Suprapubic skin (tissue), 4 donors: ENCODE measurements around the gene POFUT1. TPM values are rescaled to one million over a fixed set of nuclear protein-coding genes. Genes with fewer than 3 reads are reported as not detected.

Source experiments
- DNase-seq, 2 donors: peaks; one replicate each; pipeline ENCODE4 v3.0.0-alpha.2; 2019; ENCODE audit warnings: low spot score in 2 of 2
- H3K27ac ChIP-seq: fragments of 200-600 bp; sonication (generic); one replicate; pipeline ENCODE4 v1.5.1; 2019
- H3K27me3 ChIP-seq: fragments of 200-600 bp; sonication (generic); one replicate; pipeline ENCODE4 v1.5.1; 2019
- H3K36me3 ChIP-seq: fragments of 200-600 bp; sonication (generic); one replicate; pipeline ENCODE4 v1.5.1; 2019
- H3K4me1 ChIP-seq: fragments of 200-600 bp; sonication (generic); one replicate; pipeline ENCODE4 v1.5.1; 2019
- H3K4me3 ChIP-seq: fragments of 200-600 bp; sonication (generic); one replicate; pipeline ENCODE4 v1.5.1; 2019; ENCODE audit warnings: mild to moderate bottlenecking
- H3K9me3 ChIP-seq: fragments of 200-600 bp; sonication (generic); one replicate; pipeline ENCODE4 v1.5.1; 2019
- EP300 ChIP-seq: sonication (generic); formaldehyde crosslinking; IDR thresholded peaks from one replicate; pipeline ENCODE4 v1.6.1; 2017; ENCODE audit warnings: antibody characterized with exemption
- POLR2A ChIP-seq, 2 donors: fragments of 450-650 bp; IDR thresholded peaks; one replicate each; pipeline ENCODE4 v1.6.1; 2017; ENCODE audit warnings: antibody characterized with exemption in 2 of 2, mild to moderate bottlenecking in 2 of 2, moderate library complexity in 2 of 2
- POLR2AphosphoS5 ChIP-seq, 3 donors: sonication (generic); formaldehyde crosslinking; IDR thresholded peaks; one replicate each; pipeline ENCODE4 v1.6.1; 2017; ENCODE audit warnings: antibody characterized with exemption in 3 of 3
- WGBS: methylation state at CpG from one replicate; pipeline ENCODE4 v1.1.5; 2018; 5-methylcytosine and 5-hydroxymethylcytosine counted together
- total RNA-seq, 4 donors: library from RNA; depleted of rRNA; stranded (reverse); fragments of >200 nt; gene quantifications; one replicate each; pipeline ENCODE4 v1.1.0, GENCODE V29; 2016
- TF ChIP-seq, protein P1 (sequence below), 2 donors: fragments of 200-600 bp in 1 of 2; fragments of 450-650 bp in 1 of 2; sonication (generic) in 1 of 2; IDR thresholded peaks; one replicate each; pipeline ENCODE4 v1.5.1; 2016 to 2019; ENCODE audit warnings: antibody characterized with exemption in 2 of 2, mild to moderate bottlenecking in 1 of 2, moderate library complexity in 1 of 2

POFUT1 gene
- total RNA-seq, 4 donors from 2014 or later: 19.0 to 36.4 (median 24.1) TPM

DNA sequence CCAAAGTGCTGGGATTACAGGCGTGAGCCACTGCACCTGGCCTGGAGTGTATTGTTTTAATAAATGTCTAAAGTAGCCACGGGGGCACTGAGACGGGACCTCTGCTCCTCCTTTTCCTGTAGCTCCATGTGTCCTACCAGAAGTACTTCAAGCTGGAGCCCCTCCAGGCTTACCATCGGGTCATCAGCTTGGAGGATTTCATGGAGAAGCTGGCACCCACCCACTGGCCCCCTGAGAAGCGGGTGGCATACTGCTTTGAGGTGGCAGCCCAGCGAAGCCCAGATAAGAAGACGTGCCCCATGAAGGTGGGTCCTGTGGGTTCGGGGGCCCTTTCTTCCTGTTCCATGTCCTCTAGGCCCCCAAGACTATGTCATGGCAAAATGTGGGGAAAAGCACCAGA, 7.5 kb downstream of the POFUT1 start:
- WGBS: 90% methylated on average over 6 of the region's 8 CpGs
- TF ChIP-seq POLR2AphosphoS5 (IDR thresholded peaks at IDR 0.05): no peak
- no peak for TF ChIP-seq EP300
- TF ChIP-seq POLR2A (IDR thresholded peaks at IDR 0.05): no peak
- TF ChIP-seq, protein P1, sequence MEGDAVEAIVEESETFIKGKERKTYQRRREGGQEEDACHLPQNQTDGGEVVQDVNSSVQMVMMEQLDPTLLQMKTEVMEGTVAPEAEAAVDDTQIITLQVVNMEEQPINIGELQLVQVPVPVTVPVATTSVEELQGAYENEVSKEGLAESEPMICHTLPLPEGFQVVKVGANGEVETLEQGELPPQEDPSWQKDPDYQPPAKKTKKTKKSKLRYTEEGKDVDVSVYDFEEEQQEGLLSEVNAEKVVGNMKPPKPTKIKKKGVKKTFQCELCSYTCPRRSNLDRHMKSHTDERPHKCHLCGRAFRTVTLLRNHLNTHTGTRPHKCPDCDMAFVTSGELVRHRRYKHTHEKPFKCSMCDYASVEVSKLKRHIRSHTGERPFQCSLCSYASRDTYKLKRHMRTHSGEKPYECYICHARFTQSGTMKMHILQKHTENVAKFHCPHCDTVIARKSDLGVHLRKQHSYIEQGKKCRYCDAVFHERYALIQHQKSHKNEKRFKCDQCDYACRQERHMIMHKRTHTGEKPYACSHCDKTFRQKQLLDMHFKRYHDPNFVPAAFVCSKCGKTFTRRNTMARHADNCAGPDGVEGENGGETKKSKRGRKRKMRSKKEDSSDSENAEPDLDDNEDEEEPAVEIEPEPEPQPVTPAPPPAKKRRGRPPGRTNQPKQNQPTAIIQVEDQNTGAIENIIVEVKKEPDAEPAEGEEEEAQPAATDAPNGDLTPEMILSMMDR (IDR thresholded peaks at IDR 0.05): no peak
- DNase-seq: no peak
- no peak overlapping the region for H3K4me3 ChIP-seq
- peaks cover 48% of the 10 kb centered on the region for H3K36me3 ChIP-seq
- no peaks in the 10 kb centered on the region for H3K27me3 ChIP-seq
- peaks cover 8% of the 10 kb centered on the region for H3K4me1 ChIP-seq
- no peak overlapping the region for H3K27ac ChIP-seq
- H3K9me3 ChIP-seq: no peaks in the 10 kb centered on the region

DNA sequence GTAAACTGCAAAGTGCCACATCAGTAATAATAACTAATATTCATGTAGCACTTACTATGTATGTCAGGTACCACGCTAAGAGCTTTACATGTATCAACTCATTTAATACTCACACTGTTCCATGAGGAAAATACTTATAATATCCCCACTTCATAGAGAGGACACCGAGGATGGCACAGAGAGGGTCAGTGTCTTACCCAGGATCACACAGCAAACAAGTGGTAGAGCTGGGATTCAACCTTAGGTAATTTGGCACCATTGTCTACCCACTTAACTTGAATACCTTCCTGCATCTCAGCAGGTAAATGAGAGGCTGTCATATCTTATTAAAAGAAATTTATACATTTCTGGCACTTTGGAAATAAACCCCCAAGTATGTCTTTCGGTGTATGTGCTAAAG, 8.0 kb downstream of the POFUT1 start:
- no peak overlapping the region for H3K4me3 ChIP-seq
- no peaks in the 10 kb centered on the region for H3K9me3 ChIP-seq
- no peak for DNase-seq
- H3K4me1 ChIP-seq: peaks cover 7% of the 10 kb centered on the region
- no peak for TF ChIP-seq EP300
- TF ChIP-seq, protein P1 (IDR thresholded peaks at IDR 0.05): no peak
- TF ChIP-seq POLR2A (IDR thresholded peaks at IDR 0.05): no peak
- no peak for TF ChIP-seq POLR2AphosphoS5 (IDR thresholded peaks at IDR 0.05)
- WGBS: 97% methylated on average over 3 of the region's 3 CpGs
- peaks cover 54% of the 10 kb centered on the region for H3K36me3 ChIP-seq
- H3K27me3 ChIP-seq: no peaks in the 10 kb centered on the region
- H3K27ac ChIP-seq: no peak overlapping the region

DNA sequence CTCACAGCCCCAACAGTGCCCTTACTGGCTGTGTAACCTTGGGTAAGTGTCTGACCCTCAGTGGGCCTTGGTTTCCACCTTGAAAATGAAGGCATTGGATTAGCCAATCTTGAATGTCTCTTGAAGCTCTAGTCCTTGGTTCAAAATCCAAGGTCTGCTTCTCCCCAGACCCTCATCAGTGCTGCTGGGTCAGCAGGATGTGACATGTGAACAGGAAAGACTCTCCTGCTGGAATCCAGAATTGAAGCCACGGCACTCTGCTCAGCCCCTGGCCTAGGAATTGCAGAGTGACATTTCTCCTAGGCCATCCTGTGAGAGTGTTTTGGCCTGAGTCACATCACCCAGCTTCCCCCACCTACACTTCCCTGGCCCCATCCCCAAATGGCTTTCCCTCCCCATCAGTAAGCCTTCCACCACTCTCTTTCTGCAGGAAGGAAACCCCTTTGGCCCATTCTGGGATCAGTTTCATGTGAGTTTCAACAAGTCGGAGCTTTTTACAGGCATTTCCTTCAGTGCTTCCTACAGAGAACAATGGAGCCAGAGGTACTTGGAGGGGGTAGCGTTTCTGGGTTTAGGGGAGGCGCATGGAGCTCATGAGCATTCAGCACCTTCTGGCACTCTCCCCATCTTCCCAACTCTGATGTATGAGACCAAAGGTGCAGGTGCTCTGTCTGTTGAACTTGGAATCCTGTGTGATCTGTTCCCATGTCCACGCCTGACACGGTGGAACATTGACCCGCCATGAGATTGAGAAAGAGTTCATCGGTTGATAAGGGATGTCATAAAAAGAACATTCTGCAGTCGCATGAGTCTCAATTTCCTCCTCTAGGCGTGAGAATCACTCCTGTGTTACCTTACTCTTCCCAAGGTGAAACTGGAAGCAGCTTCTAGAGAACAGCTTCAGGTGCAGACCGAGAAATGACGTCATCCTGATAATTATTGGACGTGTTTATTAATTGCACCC, 8.8 kb downstream of the POFUT1 start:
- WGBS: 90% methylated on average over 13 of the region's 13 CpGs
- Histone ChIP-seq H3K27me3 (no peaks in the 10 kb centered on the region), H3K27ac (no peak overlapping the region), H3K9me3 (no peaks in the 10 kb centered on the region), H3K4me3 (no peak overlapping the region), H3K4me1 (peaks cover 7% of the 10 kb centered on the region), H3K36me3 (peaks cover 57% of the 10 kb centered on the region)
- DNase-seq: no peak
- no peak for TF ChIP-seq POLR2AphosphoS5 (IDR thresholded peaks at IDR 0.05)
- no peak for TF ChIP-seq EP300
- TF ChIP-seq, protein P1 (IDR thresholded peaks at IDR 0.05): no peak
- no peak for TF ChIP-seq POLR2A (IDR thresholded peaks at IDR 0.05)

DNA sequence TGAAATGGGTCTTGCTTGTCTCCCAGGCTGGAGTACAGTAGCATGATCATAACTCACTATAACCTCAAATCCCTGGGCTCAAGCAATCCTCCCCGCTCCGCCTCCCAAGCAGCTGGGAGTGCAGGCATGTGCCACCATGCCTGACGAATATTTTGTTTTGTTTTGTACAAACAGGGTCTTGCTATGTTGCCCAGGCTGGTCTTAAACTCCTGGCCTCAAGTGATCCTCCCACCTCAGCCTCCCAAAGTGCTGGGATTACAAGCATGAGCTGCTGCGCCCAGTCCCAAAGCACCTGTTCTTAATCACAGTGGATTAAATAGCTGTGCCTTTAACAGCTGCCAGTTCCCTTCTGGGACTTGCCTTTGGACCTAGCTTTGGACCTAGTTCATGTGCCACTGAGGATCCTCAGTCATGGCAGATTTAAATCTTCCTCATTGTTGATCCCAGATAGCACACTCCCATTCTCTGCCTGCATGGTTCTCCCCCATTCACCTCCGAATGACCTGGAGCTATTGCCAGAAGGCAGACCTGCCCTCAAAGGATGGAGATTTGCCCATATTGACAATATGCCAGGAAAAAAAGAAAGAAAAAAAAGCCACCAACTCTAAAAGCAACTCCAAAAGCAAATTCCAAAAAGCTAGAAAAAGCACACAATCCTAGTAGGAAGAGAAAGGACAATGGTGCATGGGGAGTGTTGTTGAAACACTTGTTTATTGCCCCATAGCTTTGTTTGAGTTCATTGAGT, 10.6 kb downstream of the POFUT1 start:
- no peak overlapping the region for H3K4me3 ChIP-seq
- no peaks in the 10 kb centered on the region for H3K9me3 ChIP-seq
- no peaks in the 10 kb centered on the region for H3K27me3 ChIP-seq
- no peak overlapping the region for H3K27ac ChIP-seq
- WGBS: 84% methylated on average over 5 of the region's 5 CpGs
- TF ChIP-seq POLR2A (IDR thresholded peaks at IDR 0.05) (no peak), EP300 (no peak), POLR2AphosphoS5 (IDR thresholded peaks at IDR 0.05) (no peak)
- TF ChIP-seq, protein P1 (IDR thresholded peaks at IDR 0.05): no peak
- H3K4me1 ChIP-seq: peaks cover 7% of the 10 kb centered on the region
- DNase-seq: no peak
- peaks cover 65% of the 10 kb centered on the region for H3K36me3 ChIP-seq

DNA sequence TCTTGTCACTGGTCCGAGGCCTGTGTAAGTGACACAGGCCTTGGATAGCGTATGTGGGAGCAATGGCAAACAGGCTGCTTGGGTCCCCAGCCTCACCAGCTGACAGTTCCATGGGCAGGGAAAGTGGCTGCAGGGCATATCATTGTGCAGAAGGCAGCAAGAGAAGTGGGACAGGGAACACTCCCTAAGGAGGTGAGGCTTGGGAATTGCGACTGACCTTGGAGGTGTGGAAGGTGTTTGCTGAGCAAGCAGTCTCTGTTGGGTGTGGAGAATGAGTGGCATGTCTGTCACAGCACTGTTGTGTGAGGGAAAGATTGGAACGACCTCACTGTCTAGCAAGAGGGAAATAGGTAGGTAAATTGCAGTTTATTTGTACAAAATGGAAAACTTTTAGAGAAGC, 16.8 kb downstream of the POFUT1 start:
- TF ChIP-seq POLR2AphosphoS5 (IDR thresholded peaks at IDR 0.05) (no peak), POLR2A (IDR thresholded peaks at IDR 0.05) (no peak), EP300 (no peak)
- TF ChIP-seq, protein P1 (IDR thresholded peaks at IDR 0.05): no peak
- Histone ChIP-seq H3K4me3 (no peak overlapping the region), H3K27me3 (no peaks in the 10 kb centered on the region), H3K27ac (no peak overlapping the region), H3K4me1 (no peaks in the 10 kb centered on the region), H3K9me3 (no peaks in the 10 kb centered on the region), H3K36me3 (peaks cover 67% of the 10 kb centered on the region)
- no peak for DNase-seq
- 81% methylated on average over 4 of the region's 4 CpGs for WGBS
